HL-60/S4 treated with phorbol 12-myristate 13-acetate at 8.2 ng/mL for 4 days and 3 days (cell line): ENCODE measurements around the gene IZUMO4.
"Not testable (repeated sequence)": the region's sequence is repeated elsewhere in the genome, so short reads cannot be mapped to it uniquely, and the experiment has no call there.

Experiments
- in situ Hi-C: fragments of 300-500 bp; cut with MboI; formaldehyde crosslinking; loops from 2 replicates; pipeline ENCODE4 v1.15.0; 2022; ENCODE audit warnings: low sequenced_read_pairs

The IZUMO4 gene

GRCh38 chr19:2122251-2122650, 25.5 kb downstream of the IZUMO4 start:
- in situ Hi-C loops, result no loop called here

- in situ Hi-C loops, result no loop called here
Measured at GRCh38 chr19:2122982-2123381, 26.3 kb downstream of the IZUMO4 start.

DNA sequence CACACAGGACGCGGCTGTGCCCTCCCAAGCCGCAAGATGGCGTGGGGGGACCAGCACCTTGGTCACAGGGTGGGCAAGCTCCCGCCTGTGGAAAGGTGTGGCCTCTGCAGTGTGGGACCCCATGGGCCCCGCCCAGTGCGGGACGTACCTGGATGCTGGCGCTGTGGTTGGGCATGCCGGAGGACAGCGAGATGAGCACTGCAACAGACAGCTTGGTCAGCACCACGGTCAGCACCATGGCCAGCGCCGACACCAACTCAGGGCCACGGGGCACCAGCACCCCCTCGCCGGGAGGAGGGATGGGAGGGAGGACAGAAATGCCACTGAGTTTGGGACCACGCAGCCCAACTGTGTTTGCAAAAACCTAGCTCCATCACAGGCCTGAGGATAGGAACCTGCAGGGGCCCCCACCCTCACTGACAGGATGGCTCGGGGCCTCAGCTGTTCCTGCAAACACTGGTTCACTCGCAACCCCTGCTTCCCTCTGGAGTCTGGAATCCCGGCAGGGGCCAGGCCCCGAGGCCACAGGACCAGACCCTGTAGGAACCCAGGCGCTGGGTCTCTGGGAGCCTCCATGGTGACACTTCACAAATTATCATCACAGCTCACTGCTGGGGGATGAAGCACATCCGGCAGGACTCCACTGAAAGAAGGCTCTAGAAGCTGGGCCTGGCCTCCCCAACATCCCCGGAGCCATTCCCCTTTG, 27.1 kb downstream of the IZUMO4 start:
- in situ Hi-C loops, result no loop called here

- in situ Hi-C loops, result no loop called here
Measured at GRCh38 chr19:2126879-2127518, 30.3 kb downstream of the IZUMO4 start.

DNA sequence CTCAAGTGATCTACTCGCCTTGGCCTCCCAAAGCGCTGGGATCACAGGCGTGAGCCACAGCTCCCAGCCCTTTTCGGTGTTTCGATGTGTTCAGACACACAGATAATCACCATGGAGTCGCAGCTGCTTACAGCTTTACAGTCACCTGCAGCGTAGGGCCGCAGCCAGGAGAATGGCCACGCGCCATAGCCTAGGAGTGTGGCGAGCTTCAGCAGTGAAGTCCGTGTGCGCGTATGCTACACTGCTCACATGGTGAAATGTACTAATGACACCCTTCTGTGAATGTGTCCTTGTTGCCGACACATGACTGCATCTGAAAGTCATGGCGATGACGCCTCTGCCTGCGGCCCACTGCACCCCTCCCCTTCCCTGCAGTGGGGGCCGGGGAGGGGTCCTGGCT, 31.0 kb downstream of the IZUMO4 start:
- in situ Hi-C loops, result no loop called here

DNA sequence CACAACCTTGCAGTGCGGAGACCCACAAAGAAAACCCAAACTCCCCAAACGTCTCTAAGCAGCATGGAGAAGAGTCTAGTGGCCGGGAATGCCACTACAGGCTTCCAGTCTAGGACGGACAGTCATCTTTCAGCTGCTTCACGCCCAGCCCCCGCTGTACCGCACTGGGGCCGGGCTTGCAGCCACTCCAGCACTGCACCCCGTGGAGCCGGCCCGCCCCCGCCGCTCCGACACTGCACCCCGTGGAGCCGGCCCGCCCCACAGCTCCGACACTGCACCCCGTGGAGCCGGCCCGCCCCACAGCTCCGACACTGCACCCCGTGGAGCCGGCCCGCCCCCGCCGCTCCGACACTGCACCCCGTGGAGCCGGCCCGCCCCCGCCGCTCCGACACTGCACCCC, 31.5 kb downstream of the IZUMO4 start:
- in situ Hi-C loops, result not testable (repeated sequence)

- in situ Hi-C loops, result no loop called here
Measured at GRCh38 chr19:2129022-2129421, 32.3 kb downstream of the IZUMO4 start.

DNA sequence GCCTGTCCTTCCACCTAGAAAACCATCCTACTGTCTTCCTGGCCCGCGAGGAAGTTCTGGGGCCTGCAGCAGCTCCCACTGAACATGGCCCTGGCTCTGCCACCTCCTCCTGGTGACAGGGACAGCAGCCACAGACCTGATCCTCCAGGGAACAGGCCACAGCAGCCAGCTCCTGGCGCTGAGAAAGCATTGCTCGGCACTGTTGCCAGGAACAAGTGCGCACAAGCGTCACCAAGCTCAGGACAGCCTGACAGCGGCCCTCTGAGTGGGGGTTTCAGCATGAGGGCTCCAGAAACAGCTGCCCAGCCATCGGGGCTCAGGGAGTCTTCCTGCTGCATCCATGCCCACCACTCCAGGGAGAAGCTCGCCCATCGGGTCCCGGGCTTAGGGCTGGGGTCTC, 32.8 kb downstream of the IZUMO4 start:
- in situ Hi-C loops, result no loop called here

DNA sequence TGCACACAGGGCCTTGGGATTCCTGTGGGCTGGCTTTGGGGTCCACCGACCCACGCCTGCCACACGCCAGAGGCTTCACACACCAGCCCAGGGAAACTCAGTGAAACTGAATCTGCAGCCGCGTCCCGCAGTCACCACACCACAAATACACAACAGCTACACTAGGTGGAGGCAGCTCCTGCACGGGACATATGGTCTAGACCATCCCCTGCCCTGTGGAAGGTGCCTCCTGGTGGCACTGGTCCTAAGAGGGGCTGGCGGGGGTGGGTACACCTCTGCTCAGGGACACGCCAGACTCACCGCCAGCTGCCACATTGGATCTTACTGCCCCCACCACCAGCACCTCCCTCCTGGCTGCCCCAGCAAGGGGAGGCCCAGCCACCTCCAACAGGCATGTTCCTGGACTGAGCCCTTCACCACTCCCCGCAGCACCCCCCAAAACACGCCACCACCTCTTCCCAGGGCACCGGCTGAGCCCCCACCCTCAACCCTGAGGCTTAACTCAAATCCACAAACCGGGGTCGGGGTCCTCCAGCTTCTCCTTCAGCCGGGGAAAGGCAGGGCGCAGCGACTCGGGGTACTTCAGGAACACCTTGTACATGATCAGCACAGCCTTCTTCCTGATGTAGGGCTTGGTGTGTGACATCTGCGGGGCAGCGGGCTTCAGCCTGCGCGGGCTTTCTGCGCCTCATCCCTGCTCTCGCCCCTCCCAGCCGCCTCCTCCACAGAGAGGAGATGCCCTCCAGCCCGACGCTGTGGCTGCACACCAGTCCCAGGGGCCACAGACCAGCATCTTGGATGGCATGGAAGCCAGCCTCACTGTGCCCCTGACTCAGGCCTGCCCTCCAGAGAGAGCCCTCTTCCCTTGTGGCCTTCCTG, 33.4 kb downstream of the IZUMO4 start:
- in situ Hi-C loops, result no loop called here

- in situ Hi-C loops, result not testable (repeated sequence)
Measured at GRCh38 chr19:2131012-2131975, 34.6 kb downstream of the IZUMO4 start.

DNA sequence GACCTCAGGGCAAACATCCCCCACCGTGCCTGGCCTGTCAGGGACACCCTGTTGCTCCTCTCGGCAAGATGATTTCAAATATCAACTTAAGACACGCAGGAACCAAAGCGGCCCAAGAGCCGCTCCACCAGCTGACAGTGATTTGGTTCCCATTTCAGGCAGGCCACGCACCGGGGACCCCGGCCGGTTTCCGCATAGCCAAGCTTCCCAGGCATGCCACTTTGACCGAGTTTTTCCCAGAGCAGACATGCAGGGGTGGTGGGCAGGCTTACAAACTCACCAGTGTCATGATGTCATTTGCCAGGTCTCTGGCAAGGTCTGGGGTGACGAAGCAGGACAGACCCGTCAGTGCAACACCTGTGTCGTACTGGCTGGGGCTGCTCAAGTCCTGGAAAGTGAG, 35.5 kb downstream of the IZUMO4 start:
- in situ Hi-C loops, result no loop called here

GRCh38 chr19:2132731-2133490, 36.2 kb downstream of the IZUMO4 start:
- in situ Hi-C loops, result no loop called here

DNA sequence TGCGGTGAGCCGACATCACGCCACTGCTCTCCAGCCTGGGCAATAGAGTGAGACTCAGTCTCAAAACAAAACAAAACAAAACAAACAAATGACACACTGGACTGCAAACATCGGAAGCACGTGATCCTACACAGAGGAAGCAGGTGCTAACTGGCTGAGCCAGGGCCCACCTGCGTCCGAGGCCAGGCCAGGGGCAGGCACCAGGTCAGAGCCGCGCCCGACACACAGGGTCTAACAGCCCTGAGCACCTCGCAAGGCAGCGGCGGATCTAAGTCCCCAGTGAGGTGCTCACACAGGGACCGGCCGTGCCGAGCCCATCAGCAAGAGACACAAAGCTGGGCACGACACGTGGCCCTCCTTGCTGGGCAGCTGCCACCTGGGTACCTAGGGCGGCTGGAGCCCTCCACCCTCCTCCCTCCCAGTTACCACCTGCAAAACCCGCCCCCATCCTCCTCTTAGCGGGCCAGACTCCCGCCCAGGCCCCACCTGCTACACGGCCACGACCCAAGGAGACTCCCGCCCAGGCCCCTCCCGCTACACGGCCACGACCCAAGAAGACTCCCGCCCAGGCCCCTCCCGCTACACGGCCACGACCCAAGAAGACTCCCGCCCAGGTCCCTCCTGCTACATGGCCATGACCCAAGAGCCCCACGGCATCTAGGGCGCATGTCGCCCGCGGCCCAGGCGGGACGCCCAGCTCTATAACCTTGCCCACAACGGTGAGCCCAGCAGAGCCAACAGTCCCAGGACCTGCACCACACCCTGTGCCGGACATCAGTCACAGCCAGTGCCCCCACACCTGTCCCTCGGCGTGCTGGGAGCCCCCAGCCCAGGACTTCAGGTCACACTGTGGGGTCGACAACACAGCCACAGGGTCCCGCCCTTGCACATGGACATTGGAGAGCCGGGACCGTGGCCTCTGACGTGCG, 39.0 kb downstream of the IZUMO4 start:
- in situ Hi-C loops, result no loop called here

- in situ Hi-C loops, result no loop called here
Measured at GRCh38 chr19:2136796-2137195, 40.1 kb downstream of the IZUMO4 start.

DNA sequence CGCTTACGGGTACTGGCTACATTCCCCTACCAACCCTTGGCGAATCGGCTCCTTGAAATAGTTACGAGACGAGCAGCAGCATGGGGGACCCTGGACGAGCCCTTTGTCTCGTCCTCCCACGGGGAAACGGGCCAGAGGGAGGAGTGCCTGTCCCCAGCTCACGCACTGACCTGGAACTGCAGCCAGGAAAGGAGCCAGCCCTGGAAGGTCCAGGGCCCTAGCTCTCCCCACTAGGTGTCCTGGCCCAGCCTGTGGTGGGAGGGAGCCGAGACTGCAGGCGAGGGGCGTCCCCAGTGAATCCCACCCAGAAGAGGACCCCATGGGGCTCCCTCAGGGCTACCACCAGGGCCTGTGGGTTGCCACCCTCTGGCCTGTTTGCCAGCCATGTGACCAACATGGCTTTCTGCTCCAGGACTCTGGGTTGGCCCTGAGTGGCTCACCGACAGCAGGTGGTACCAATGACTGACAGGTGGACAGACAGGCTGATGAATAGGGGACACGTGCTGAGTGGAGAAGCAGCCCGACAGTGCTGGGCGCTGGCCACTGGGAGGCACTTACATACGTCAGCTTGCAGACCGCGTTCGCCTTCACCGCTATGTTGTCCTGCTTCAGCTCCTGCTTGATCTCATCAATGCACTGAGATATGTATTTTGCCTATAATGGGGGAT, 41.5 kb downstream of the IZUMO4 start:
- in situ Hi-C loops, result no loop called here

- in situ Hi-C loops, result no loop called here
Measured at GRCh38 chr19:2139385-2140137, 42.8 kb downstream of the IZUMO4 start.

GRCh38 chr19:2140138-2140569, 43.4 kb downstream of the IZUMO4 start:
- in situ Hi-C loops, result no loop called here
